ENCODE measurements around the gene ACY1. TPM values are rescaled to one million over a fixed set of nuclear protein-coding genes. Genes with fewer than 3 reads are reported as not detected.
A peak's percentile ranks its signal among the peaks of the same experiment; 100 is the strongest.
"Not testable (repeated sequence)": the region's sequence is repeated elsewhere in the genome, so short reads cannot be mapped to it uniquely, and the experiment has no call there.

Gene ACY1
- polyA plus RNA-seq, 1 donor from 2014 or later: 18.0 TPM

DNA sequence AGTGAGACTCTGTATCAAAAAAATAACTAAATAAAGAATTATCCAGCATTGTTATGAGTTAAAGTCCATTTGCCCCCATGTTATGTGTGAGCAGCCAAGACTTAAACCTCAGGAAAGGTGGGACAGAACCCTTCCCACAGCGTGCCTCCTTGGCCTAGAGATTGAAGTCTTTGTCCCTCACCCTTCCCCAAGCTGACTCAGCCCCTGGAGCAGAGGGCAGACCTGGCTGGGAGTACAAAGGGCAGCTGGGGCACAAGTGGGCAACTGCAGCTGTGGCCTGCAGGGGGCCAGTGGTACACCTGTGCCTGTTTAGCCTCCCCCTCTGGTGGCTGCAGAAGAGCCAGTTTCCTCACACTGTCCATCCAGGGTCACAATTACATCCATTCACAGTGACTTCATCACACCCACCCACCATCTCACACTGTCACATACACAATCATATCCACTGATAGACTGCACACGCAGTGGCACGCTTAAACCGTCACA, 940 bp upstream of the ACY1 start:
- Mint-ChIP-seq H3K4me1 (peaks cover under 1 to 14% (median 9%) of the 10 kb centered on the region in 3 donors), H3K4me3 (peak overlapping the region; percentile 68 to 93 (median 92))

DNA sequence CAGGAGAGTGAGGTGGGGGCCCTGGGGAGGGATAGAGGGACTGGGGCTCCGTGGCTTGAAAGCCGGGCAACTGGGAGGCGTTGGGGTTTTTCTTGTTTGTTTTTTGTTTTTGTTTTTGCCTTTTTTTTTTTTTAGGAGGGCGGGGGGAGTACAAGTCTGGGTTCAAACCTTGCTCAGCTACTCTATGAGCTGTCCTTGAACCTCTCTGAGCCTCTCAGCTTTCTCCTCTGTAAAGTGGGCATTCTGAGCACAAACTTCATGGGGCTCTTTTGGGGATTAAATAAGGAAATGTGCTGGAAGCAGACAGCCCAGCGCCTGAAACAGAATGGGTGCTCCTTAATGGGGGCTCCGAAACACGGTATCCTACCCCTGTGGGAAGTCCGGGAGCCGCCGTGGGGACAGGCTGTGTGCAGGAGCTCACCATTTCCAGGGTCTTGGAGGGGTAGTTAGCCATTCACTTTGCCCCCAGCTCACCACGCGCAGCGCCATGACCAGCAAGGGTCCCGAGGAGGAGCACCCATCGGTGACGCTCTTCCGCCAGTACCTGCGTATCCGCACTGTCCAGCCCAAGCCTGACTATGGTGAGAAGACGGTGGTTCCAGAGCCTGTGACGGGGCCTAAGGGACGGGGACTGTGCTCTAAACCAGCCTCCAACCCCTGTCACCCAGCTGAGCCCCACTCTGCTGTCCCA, 388 bp downstream of the ACY1 start:
- Mint-ChIP-seq H3K36me3 (no peaks in the 10 kb centered on the region), H3K27me3 (no peaks in the 10 kb centered on the region), H3K27ac (peak overlapping the region; percentile 80 to 89 (median 85)), H3K9me3 (no peaks in the 10 kb centered on the region), H3K4me3 (peak overlapping the region; percentile 68 to 93 (median 92)), H3K4me1 (peaks cover 3 to 13% (median 9%) of the 10 kb centered on the region in 3 donors)

More for the DNA sequence above, 940 bp upstream of the ACY1 start:
- Mint-ChIP-seq H3K27me3 (no peaks in the 10 kb centered on the region), H3K36me3 (no peaks in the 10 kb centered on the region), H3K27ac (peak overlapping the region; percentile 4 to 94 (median 85)), H3K9me3 (no peaks in the 10 kb centered on the region)

DNA sequence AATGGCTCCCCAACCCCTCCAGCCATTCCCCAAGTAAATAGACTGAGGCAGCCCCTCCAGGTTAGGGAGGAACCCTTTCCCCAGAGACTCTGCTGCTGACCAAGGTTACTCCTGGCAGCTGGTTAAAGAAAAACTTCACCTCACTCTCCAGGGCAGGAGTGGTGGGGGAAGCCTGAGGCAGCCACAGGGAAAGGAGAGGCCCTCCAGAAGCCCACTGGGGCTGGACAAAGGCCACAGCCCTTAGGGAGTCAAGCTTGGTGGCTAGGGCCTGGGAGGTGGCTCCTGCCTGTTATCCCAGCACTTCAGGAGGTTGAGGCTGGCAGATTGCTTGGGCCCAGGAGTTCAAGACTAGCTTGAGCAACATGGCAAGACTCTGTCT, 923 bp downstream of the ACY1 start:
- Mint-ChIP-seq H3K36me3 (no peaks in the 10 kb centered on the region), H3K9me3 (no peaks in the 10 kb centered on the region), H3K27me3 (no peaks in the 10 kb centered on the region), H3K4me3 (peak overlapping the region; percentile 26 to 81 (median 42)), H3K27ac (no peak overlapping the region), H3K4me1 (peaks cover 3 to 13% (median 9%) of the 10 kb centered on the region in 3 donors)

DNA sequence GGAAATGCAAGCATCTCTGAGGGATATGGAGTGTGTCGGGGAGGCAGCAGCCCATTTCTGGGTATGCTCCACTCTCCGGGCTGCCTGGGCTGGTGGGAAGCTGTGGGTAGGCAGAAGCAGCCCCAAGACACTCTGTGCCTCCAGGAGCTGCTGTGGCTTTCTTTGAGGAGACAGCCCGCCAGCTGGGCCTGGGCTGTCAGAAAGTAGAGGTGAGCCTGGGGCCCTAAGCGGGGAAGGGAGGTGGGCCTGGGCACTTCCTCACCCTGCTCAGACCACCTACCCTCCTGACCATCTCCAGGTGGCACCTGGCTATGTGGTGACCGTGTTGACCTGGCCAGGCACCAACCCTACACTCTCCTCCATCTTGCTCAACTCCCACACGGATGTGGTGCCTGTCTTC, 1.7 kb downstream of the ACY1 start:
- Mint-ChIP-seq H3K27me3 (no peaks in the 10 kb centered on the region), H3K4me1 (peaks cover 3 to 13% (median 9%) of the 10 kb centered on the region in 3 donors), H3K4me3 (peak overlapping the region in 3 of 4 donors; percentile 28 to 79 (median 54)), H3K9me3 (no peaks in the 10 kb centered on the region), H3K27ac (peak overlapping the region in 1 of 3 donors; percentile 27), H3K36me3 (no peaks in the 10 kb centered on the region)

DNA sequence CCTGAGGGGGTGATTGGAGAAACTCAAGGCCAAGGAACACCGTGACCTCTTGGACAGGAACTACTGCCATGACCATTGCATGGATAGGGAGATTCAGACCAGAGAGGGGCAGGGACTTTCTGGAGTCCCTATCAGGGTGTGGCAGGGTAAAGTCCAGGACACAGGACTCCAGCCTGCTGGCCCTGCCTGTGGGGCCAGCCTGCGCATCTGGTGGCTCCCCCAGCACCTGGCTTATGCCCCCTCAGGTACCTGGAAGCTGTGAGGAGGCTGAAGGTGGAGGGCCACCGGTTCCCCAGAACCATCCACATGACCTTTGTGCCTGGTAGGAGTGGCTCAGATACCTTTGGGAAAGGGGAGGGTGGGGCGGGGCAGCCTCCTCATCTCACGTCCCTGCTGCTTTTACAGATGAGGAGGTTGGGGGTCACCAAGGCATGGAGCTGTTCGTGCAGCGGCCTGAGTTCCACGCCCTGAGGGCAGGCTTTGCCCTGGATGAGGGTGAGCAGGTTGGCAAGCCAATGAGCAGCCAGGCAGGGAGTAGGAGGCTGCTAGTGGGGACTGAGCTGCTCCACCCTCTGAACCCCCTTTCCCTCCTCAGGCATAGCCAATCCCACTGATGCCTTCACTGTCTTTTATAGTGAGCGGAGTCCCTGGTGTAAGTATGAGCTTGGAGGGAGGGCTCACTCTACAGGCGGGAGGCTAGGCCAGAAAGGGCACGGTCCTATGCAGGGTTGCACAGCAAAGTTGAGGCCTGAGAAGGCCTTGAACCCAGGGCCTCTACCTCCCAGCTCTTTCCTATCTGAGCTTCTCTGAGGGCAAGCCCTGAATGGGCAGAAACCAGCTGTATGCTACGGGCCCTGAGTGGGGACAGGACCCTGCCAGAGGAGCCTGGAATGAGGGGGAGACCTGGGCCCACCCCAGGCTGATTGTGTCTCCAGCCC, 2.9 kb downstream of the ACY1 start:
- H3K27ac Mint-ChIP-seq: no peak overlapping the region
- no peaks in the 10 kb centered on the region for H3K9me3 Mint-ChIP-seq
- H3K4me3 Mint-ChIP-seq: no peak overlapping the region
- no peaks in the 10 kb centered on the region for H3K27me3 Mint-ChIP-seq
- peaks cover 3 to 11% (median 11%) of the 10 kb centered on the region in 3 donors for H3K4me1 Mint-ChIP-seq
- H3K36me3 Mint-ChIP-seq: no peaks in the 10 kb centered on the region

DNA sequence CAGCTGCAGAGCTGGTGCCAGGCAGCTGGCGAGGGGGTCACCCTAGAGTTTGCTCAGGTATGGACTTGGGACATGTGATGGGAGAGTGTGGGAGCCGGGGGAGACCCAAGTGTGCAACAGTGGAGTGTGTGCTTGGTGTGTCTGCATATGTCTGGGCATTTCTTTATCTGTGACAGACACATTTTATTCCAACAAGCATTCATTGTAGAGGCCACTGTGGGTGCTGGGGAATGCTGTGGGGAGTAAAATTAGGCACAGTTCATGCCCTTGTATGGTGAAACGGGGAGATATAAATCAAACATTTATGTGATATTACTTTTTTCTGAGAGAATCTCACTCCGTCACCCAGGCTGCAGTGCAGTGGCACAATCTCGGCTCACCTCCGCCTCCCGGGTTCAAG, 4.2 kb downstream of the ACY1 start:
- peak overlapping the region in 1 of 4 donors; percentile 32 for H3K4me3 Mint-ChIP-seq
- no peaks in the 10 kb centered on the region for H3K9me3 Mint-ChIP-seq
- peaks cover 4 to 10% (median 8%) of the 10 kb centered on the region in 3 donors for H3K4me1 Mint-ChIP-seq
- H3K27ac Mint-ChIP-seq: peak overlapping the region in 2 of 3 donors; percentile 13 to 47
- no peaks in the 10 kb centered on the region for H3K36me3 Mint-ChIP-seq
- H3K27me3 Mint-ChIP-seq: no peaks in the 10 kb centered on the region

DNA sequence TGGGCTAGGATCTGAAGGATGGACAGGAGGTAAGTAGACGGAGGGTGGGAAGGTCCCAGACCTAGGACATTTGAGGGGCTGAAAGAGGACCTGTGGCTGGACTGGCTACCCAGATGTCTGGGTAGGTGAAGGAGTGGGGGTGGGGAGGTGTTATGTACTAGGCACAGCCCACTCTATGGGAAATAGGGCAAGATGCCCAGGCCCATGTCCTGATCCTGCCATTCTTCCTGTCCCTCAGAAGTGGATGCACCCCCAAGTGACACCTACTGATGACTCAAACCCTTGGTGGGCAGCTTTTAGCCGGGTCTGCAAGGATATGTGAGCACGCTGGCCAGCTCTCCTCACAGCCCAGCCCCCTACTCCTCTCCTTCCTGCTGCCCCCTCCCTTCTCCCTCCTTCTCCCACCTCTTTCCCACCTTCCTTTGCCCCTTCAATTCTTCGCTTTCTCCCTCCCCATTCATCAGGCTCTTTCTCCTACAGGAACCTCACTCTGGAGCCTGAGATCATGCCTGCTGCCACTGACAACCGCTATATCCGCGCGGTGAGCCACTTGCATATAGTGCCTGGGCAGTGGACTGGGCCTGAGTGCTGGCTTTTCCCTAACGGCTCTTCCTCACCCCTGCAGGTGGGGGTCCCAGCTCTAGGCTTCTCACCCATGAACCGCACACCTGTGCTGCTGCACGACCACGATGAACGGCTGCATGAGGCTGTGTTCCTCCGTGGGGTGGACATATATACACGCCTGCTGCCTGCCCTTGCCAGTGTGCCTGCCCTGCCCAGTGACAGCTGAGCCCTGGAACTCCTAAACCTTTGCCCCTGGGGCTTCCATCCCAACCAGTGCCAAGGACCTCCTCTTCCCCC, 5.2 kb downstream of the ACY1 start:
- Mint-ChIP-seq H3K36me3 (no peaks in the 10 kb centered on the region), H3K4me3 (peak overlapping the region in 1 of 4 donors; percentile 28), H3K27me3 (no peaks in the 10 kb centered on the region), H3K4me1 (peaks cover 4 to 9% (median 6%) of the 10 kb centered on the region in 3 donors), H3K27ac (peak overlapping the region in 1 of 3 donors; percentile 40), H3K9me3 (no peaks in the 10 kb centered on the region)

DNA sequence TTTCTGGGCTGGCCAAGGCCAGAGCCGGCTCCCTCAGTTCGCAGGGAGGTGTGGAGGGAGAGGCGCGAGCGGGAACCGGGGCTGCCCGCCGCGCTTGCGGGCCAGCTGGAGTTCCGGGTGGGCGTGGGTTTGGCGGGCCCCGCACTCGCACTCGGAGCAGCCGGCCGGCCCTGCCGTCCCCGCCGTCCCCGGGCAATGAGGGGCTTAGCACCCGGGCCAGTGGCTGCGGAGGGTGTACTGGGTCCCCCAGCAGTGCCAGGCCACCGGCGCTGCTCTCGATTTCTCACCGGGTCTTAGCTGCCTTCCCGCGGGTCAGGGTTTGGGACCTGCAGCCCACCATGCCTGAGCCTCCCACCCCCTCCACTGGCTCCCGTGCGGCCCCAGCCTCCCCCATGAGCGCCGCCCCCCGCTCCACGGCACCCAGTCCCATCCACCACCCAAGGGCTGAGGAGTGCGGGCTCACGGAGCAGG, 7.2 kb downstream of the ACY1 start:
- H3K4me1 Mint-ChIP-seq: peaks cover 9 to 17% (median 16%) of the 10 kb centered on the region in 3 donors
- H3K36me3 Mint-ChIP-seq, H3K4me3 Mint-ChIP-seq, H3K27ac Mint-ChIP-seq, H3K27me3 Mint-ChIP-seq, H3K9me3 Mint-ChIP-seq: not testable (repeated sequence)

DNA sequence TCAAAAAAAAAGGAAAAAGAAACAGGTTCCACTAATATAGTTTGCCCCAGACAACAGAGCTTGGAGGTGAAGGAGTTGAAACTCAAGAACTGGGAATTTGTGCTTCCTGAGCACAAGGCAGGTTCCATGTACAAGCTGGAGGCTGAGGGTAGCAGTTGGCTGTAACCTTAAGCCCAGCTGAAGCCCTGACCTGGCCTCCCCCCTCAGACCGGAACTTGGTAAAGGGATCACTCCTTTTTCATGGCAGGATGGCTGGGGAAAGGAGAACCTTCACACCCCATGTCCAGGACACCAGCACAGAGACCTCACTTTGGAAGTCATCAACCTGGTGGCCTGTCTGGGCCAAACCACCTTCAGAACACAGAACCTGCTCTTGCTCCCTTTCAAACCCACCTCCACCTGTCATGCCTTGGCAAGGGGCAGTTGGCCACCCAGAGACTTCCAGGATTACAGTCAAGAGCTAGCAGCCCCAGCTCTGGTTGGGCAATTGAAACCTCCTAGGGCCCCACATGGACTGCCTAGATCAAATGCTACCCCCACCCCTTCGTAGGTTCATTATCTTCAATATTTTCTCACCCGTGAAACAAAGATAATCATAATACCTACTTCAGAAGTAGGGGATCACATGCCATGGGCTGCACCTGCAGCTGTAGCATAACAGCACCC, 8.8 kb downstream of the ACY1 start:
- Mint-ChIP-seq H3K4me1 (peaks cover 15 to 22% (median 20%) of the 10 kb centered on the region in 3 donors), H3K27me3 (no peaks in the 10 kb centered on the region), H3K9me3 (no peaks in the 10 kb centered on the region), H3K4me3 (peak overlapping the region in 2 of 4 donors; percentile 13 to 43), H3K36me3 (no peaks in the 10 kb centered on the region), H3K27ac (no peak overlapping the region)

DNA sequence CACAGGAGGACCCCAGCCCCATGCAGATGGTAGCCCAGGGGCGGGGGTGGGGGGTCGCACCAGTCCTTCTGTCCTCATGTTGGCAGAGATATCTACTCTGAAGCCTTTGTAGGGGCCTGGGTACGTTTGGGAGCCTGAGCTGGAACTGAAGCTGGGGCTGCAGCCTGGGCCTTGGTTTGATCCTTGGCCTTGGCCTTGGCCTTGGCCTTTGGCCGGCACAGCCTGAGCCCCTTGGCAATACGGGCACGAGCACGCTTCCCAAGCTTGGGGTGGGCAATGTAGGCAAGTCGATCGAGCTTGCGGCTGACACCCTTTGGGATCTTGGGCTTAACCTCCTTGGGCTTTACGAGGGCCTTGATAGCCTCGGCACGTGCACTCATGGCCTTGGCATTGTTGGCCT, 10.3 kb downstream of the ACY1 start:
- peak overlapping the region; percentile 53 to 85 (median 77) for H3K27ac Mint-ChIP-seq
- H3K36me3 Mint-ChIP-seq, H3K9me3 Mint-ChIP-seq, H3K27me3 Mint-ChIP-seq: not testable (repeated sequence)
- H3K4me1 Mint-ChIP-seq: peaks cover 15 to 20% (median 19%) of the 10 kb centered on the region in 3 donors
- H3K4me3 Mint-ChIP-seq: peak overlapping the region in 3 of 4 donors; percentile 52 to 93 (median 79)

DNA sequence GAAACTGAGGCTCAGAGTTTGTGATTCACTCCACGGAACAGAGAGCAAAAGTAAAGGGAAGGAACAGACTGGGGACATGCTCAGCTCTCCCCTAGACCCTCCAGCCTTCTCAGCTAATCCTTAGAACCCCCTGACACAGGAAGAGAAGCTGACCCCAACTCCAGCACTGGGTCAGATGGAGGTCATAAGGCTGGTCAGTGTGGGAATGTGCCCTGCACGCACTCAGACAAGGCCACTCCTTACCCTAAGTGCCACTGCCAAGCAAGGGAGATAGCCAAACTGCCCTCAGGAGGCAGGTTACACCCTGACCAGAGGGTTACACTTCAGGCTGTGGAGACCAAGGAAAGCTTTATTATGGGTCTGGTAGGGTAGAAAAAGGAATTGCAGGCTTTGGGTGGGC, 11.2 kb downstream of the ACY1 start:
- H3K9me3 Mint-ChIP-seq: no peaks in the 10 kb centered on the region
- peak overlapping the region; percentile 93 to 100 (median 100) for H3K4me3 Mint-ChIP-seq
- peak overlapping the region; percentile 59 to 99 (median 85) for H3K27ac Mint-ChIP-seq
- H3K4me1 Mint-ChIP-seq: peaks cover 15 to 20% (median 19%) of the 10 kb centered on the region in 3 donors
- H3K27me3 Mint-ChIP-seq: no peaks in the 10 kb centered on the region
- no peaks in the 10 kb centered on the region for H3K36me3 Mint-ChIP-seq

DNA sequence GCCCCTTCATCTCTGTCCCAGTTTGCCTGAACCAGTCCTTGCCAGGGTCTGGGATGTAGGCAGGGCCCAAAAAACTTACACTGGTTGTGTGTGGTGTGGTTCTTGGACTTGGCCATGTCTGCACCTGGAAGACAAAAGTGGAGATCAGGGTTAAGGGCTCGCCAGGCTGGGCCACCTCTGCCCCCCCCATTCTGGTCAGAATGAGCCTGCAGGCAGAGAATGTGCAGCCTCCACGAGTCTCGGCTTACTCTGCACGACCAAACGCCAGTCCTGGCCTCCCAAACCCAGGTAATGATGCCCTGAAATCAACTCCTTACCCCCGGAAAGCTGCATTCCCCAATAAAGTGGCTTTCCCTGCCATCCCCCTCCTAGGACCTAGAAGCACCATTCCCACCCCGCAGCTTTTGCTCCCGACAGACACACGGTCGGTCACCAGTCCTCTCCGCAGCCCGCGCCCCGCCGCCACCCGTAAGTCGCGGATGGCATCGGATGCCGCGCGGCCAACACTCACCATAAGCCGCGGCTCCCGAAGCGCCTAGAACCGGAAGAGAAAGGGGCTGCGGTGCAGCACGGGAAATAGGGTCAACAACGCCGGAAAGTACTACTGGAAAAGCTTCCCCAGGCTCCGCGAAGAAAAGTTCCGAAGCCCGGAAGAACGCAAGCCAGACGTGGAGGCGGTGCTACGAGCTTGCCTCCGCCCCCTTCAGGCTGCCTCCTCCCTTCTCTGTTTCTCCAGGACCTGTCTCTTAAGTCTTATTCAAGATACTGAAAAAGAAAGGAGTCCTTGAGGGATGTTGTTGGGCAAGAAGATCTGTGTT, 12.2 kb downstream of the ACY1 start, which contains the start of gene RPL29:
Gene RPL29, minus strand, starts transcription at position 550 of the 818 bp plus-strand sequence. Its CDS starts 434 bp downstream, at position 116.
- Mint-ChIP-seq H3K4me3 (peak within 1 kb of the TSS; percentile 93 to 100 (median 100)), H3K36me3 (no peaks in the 10 kb centered on the region), H3K9me3 (no peaks in the 10 kb centered on the region), H3K27me3 (no peaks in the 10 kb centered on the region), H3K4me1 (peaks cover 15 to 20% (median 19%) of the 10 kb centered on the region in 3 donors), H3K27ac (peak within 1 kb of the TSS; percentile 85 to 100 (median 99))

DNA sequence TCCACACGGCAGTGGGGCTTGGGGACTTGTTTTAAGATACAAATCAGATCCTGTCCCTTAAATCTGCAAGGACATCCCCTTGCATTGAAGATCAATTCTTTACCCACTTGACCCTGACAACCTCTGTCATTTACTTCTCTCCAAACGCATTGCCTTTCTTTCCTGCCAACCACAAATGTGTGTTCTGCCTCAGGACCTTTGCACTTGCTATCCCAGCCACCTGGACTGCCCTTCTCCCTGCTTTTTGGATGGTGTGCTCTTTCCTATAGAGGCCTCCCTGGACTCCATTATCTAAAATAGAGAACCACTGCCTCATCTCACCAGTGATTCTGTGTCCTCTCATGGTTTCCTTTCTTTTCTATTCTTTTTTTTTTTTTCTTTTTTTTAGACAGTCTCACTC, 13.8 kb downstream of the ACY1 start:
- Mint-ChIP-seq H3K9me3 (no peaks in the 10 kb centered on the region), H3K4me3 (peak overlapping the region; percentile 32 to 80 (median 34)), H3K27me3 (no peaks in the 10 kb centered on the region), H3K36me3 (no peaks in the 10 kb centered on the region), H3K4me1 (peaks cover 13 to 24% (median 18%) of the 10 kb centered on the region in 3 donors), H3K27ac (peak overlapping the region in 2 of 3 donors; percentile 18 to 73)
